ENCODE measurements around the gene TBCK.

DNA sequence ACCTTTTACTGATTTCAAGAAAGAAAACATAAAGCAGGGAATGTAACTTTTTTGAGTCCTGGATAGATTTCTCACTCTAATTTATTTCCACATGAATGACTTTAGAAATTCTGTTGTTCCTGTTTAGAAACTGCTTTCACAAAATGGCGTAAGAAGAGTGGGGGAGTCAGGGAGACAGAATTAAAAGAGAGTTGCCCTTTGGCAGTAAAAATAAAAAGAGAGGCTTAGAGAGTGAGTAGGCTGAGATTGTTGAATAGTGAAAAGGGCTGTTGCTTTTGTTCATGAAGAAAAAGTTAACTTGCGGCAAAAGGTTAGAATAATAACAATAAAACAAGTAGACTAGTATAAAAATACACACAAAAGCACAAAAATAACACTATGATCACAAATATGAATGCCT, 166.1 kb downstream of the TBCK start:
- TF ChIP-seq SETDB1 (IDR thresholded peaks at IDR 0.05; ENCODE audit: low read length) (no peak), PRPF4 (IDR thresholded peaks at IDR 0.05; ENCODE audit: insufficient read depth, low read depth, low read length, poor library complexity, severe bottlenecking) (no peak), ZC3H11A (IDR thresholded peaks at IDR 0.05; ENCODE audit: low read depth, low read length) (no peak), NFRKB (IDR thresholded peaks at IDR 0.05; ENCODE audit: low read depth) (no peak)
- TF ChIP-seq, protein P1, sequence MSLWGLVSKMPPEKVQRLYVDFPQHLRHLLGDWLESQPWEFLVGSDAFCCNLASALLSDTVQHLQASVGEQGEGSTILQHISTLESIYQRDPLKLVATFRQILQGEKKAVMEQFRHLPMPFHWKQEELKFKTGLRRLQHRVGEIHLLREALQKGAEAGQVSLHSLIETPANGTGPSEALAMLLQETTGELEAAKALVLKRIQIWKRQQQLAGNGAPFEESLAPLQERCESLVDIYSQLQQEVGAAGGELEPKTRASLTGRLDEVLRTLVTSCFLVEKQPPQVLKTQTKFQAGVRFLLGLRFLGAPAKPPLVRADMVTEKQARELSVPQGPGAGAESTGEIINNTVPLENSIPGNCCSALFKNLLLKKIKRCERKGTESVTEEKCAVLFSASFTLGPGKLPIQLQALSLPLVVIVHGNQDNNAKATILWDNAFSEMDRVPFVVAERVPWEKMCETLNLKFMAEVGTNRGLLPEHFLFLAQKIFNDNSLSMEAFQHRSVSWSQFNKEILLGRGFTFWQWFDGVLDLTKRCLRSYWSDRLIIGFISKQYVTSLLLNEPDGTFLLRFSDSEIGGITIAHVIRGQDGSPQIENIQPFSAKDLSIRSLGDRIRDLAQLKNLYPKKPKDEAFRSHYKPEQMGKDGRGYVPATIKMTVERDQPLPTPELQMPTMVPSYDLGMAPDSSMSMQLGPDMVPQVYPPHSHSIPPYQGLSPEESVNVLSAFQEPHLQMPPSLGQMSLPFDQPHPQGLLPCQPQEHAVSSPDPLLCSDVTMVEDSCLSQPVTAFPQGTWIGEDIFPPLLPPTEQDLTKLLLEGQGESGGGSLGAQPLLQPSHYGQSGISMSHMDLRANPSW (CRISPR knock-in tag; IDR thresholded peaks at IDR 0.05): no peak
- TF ChIP-seq, protein P2, sequence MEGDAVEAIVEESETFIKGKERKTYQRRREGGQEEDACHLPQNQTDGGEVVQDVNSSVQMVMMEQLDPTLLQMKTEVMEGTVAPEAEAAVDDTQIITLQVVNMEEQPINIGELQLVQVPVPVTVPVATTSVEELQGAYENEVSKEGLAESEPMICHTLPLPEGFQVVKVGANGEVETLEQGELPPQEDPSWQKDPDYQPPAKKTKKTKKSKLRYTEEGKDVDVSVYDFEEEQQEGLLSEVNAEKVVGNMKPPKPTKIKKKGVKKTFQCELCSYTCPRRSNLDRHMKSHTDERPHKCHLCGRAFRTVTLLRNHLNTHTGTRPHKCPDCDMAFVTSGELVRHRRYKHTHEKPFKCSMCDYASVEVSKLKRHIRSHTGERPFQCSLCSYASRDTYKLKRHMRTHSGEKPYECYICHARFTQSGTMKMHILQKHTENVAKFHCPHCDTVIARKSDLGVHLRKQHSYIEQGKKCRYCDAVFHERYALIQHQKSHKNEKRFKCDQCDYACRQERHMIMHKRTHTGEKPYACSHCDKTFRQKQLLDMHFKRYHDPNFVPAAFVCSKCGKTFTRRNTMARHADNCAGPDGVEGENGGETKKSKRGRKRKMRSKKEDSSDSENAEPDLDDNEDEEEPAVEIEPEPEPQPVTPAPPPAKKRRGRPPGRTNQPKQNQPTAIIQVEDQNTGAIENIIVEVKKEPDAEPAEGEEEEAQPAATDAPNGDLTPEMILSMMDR (IDR thresholded peaks at IDR 0.05 in 2 of 3, conservative IDR thresholded peaks at IDR 0.05 in 1 of 3; ENCODE audit: insufficient read depth in 2 of 3, low read depth in 1 of 3, low read length in 3 of 3): no peak
- TF ChIP-seq, protein P3, sequence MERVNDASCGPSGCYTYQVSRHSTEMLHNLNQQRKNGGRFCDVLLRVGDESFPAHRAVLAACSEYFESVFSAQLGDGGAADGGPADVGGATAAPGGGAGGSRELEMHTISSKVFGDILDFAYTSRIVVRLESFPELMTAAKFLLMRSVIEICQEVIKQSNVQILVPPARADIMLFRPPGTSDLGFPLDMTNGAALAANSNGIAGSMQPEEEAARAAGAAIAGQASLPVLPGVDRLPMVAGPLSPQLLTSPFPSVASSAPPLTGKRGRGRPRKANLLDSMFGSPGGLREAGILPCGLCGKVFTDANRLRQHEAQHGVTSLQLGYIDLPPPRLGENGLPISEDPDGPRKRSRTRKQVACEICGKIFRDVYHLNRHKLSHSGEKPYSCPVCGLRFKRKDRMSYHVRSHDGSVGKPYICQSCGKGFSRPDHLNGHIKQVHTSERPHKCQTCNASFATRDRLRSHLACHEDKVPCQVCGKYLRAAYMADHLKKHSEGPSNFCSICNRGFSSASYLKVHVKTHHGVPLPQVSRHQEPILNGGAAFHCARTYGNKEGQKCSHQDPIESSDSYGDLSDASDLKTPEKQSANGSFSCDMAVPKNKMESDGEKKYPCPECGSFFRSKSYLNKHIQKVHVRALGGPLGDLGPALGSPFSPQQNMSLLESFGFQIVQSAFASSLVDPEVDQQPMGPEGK (CRISPR knock-in tag; IDR thresholded peaks at IDR 0.05; ENCODE audit: borderline replicate concordance): no peak

Data from K562 (cell line).